Measurements from ENCODE around the gene DPPA2.
"Not testable (repeated sequence)": the region's sequence is repeated elsewhere in the genome, so short reads cannot be mapped to it uniquely, and the experiment has no call there.

DPPA2 gene

GRCh38 chr3:109363634-109364033 is 47.3 kb upstream of the DPPA2 start:
- Histone ChIP-seq H3K4me1 (ENCODE audit: control insufficient read depth, insufficient read depth, low read length) (no peaks in the 10 kb centered on the region), H3K9me3 (ENCODE audit: control insufficient read depth, insufficient read depth, low read depth, low read length) (no peaks in the 10 kb centered on the region), H3K4me3 (ENCODE audit: low read depth, low read length) (no peak overlapping the region), H3K27ac (ENCODE audit: extremely low read depth, low read depth, low read length) (no peak overlapping the region), H3K36me3 (ENCODE audit: control insufficient read depth in 2 of 2, insufficient read depth in 1 of 2, low read length in 2 of 2) (no peaks in the 10 kb centered on the region)
- ChIA-PET CTCF (interaction anchor here (0.6 kb wide), 1 partner anchor 98 kb away, joined by 5 read pairs; no protein-coding TSS in a partner anchor), POLR2A (no interaction called here)
- TF ChIP-seq MZF1 (tag by site-specific recombination; IDR thresholded peaks at IDR 0.05; ENCODE audit: borderline replicate concordance), result no peak
- no peak for TF ChIP-seq TSHZ1 (tag by site-specific recombination; IDR thresholded peaks at IDR 0.05; ENCODE audit: borderline replicate concordance)
- no peak for TF ChIP-seq ZSCAN23 (tag by site-specific recombination; IDR thresholded peaks at IDR 0.05)
- no peak for TF ChIP-seq ZNF571 (tag by site-specific recombination; IDR thresholded peaks at IDR 0.05)
- TF ChIP-seq ZNF580 (tag by site-specific recombination; IDR thresholded peaks at IDR 0.05), result no peak
- TF ChIP-seq PRDM1 (tag by site-specific recombination; IDR thresholded peaks at IDR 0.05), result no peak
- TF ChIP-seq, protein P1, sequence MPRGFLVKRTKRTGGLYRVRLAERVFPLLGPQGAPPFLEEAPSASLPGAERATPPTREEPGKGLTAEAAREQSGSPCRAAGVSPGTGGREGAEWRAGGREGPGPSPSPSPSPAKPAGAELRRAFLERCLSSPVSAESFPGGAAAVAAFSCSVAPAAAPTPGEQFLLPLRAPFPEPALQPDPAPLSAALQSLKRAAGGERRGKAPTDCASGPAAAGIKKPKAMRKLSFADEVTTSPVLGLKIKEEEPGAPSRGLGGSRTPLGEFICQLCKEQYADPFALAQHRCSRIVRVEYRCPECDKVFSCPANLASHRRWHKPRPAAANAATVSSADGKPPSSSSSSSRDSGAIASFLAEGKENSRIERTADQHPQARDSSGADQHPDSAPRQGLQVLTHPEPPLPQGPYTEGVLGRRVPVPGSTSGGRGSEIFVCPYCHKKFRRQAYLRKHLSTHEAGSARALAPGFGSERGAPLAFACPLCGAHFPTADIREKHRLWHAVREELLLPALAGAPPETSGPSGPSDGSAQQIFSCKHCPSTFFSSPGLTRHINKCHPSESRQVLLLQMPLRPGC (tag by site-specific recombination; IDR thresholded peaks at IDR 0.05), result no peak
- TF ChIP-seq KLF7 (tag by site-specific recombination; IDR thresholded peaks at IDR 0.05; ENCODE audit: borderline replicate concordance), result no peak
- TF ChIP-seq ZBTB7A (tag by site-specific recombination; IDR thresholded peaks at IDR 0.05; ENCODE audit: low read depth), result no peak
- no peak for TF ChIP-seq REPIN1 (tag by site-specific recombination; IDR thresholded peaks at IDR 0.05; ENCODE audit: low read depth)
- TF ChIP-seq ZNF211 (tag by site-specific recombination; IDR thresholded peaks at IDR 0.05; ENCODE audit: low read depth), result no peak
- no peak for TF ChIP-seq YY2 (tag by site-specific recombination; IDR thresholded peaks at IDR 0.05)
- TF ChIP-seq ZSCAN4 (tag by site-specific recombination; IDR thresholded peaks at IDR 0.05), result no peak
- TF ChIP-seq ZNF10 (tag by site-specific recombination; IDR thresholded peaks at IDR 0.05), result no peak
- TF ChIP-seq ZNF596 (tag by site-specific recombination; IDR thresholded peaks at IDR 0.05), result no peak

DNA sequence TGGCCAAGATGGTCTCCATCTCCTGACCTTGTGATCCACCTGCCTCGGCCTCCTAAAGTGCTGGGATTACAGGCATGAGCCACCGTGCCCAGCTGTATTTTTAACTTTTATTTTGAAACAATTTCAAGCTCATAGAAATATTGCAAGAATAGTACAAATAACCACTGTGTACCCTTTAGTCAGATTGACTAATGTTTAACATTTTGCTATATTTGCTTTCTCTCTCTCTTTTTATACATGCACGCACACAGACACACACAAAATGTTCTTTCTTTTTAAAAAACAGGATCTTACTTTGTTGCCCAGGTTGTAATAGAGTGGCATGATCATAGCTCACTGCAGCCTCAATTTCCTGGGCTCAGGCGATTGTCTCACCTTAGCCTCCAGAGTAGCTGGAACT is 46.5 kb upstream of the DPPA2 start:
- CTCF ChIA-PET, result no interaction called here
- Histone ChIP-seq H3K36me3 (ENCODE audit: control insufficient read depth in 2 of 2, insufficient read depth in 1 of 2, low read length in 2 of 2) (no peaks in the 10 kb centered on the region), H3K4me3 (ENCODE audit: low read depth, low read length) (no peak overlapping the region), H3K9me3 (ENCODE audit: control insufficient read depth, insufficient read depth, low read depth, low read length) (no peaks in the 10 kb centered on the region), H3K4me1 (ENCODE audit: control insufficient read depth, insufficient read depth, low read length) (no peaks in the 10 kb centered on the region), H3K27ac (ENCODE audit: extremely low read depth, low read depth, low read length) (no peak overlapping the region)
- POLR2A ChIA-PET, result no interaction called here
- TF ChIP-seq ATF2 (tag by site-specific recombination; IDR thresholded peaks at IDR 0.05; ENCODE audit: low read depth) (no peak), ZNF707 (tag by site-specific recombination; IDR thresholded peaks at IDR 0.05) (no peak), HOXA7 (CRISPR knock-in tag; IDR thresholded peaks at IDR 0.05; ENCODE audit: borderline replicate concordance) (no peak), GLIS2 (tag by site-specific recombination; IDR thresholded peaks at IDR 0.05) (no peak)
- TF ChIP-seq, protein P2, sequence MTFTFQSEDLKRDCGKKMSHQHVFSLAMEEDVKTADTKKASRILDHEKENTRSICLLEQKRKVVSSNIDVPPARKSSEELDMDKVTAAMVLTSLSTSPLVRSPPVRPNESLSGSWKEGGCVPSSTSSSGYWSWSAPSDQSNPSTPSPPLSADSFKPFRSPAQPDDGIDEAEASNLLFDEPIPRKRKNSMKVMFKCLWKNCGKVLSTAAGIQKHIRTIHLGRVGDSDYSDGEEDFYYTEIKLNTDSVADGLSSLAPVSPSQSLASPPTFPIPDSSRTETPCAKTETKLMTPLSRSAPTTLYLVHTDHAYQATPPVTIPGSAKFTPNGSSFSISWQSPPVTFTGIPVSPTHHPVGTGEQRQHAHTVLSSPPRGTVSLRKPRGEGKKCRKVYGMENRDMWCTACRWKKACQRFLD (tag by site-specific recombination; IDR thresholded peaks at IDR 0.05), result no peak

GRCh38 chr3:109358809-109359208 is 42.5 kb upstream of the DPPA2 start:
- H3K4me1 ChIP-seq (ENCODE audit: control insufficient read depth, insufficient read depth, low read length); CTCF ChIA-PET; H3K36me3 ChIP-seq (ENCODE audit: control insufficient read depth in 2 of 2, insufficient read depth in 1 of 2, low read length in 2 of 2); H3K4me3 ChIP-seq (ENCODE audit: low read depth, low read length); H3K9me3 ChIP-seq (ENCODE audit: control insufficient read depth, insufficient read depth, low read depth, low read length); POLR2A ChIA-PET; H3K27ac ChIP-seq (ENCODE audit: extremely low read depth, low read depth, low read length): not testable (repeated sequence)
